ENCODE data around the gene LILRA6.
A peak's percentile ranks its signal among the peaks of the same experiment; 100 is the strongest.

LILRA6 gene

DNA sequence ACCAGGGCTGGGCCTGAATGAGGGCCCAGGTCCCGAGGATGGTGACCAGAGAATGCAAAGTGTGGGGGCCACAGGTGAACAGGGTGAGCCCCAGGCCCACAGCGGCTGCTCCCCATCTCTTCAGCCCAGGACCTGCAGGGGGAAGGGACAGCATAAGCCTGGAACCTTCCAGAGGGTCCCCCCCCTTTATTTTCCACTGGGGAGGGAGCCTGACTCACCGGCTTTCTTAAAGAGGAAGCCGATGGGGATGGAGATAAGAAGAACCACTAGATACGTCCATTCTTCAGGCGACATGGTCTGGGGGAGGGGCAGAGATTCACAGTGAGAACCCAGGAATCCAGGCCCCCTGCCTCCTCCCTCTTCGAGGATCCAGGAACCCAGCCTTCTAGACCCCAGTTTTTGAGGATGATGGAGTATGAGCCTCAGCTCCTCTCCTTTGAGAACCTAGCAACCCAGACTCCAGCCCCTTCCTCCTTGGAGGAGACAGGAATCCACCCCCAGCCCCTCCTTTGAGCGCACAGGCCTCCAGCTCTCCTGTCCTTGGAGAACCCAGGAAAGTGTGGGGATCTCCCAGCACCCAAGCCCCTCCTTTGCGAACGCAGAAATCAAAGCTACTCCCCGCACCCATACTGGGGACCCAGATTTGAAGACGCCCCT, 54.2 kb downstream of the LILRA6 start:
- peak overlapping the region; percentile 76 for H2AFZ ChIP-seq
- H3K4me2 ChIP-seq (ENCODE audit: low read length): peak overlapping the region; percentile 70
- H3K4me3 ChIP-seq (ENCODE audit: low read depth, low read length): peak overlapping the region; percentile 98
- H3K9ac ChIP-seq: peak overlapping the region; percentile 74
- peaks cover 18% of the 10 kb centered on the region for H3K4me1 ChIP-seq
- H3K27ac ChIP-seq: peak overlapping the region; percentile 100
- no peaks in the 10 kb centered on the region for H3K36me3 ChIP-seq (ENCODE audit: control insufficient read depth, insufficient read depth, low read length)
- no peaks in the 10 kb centered on the region for H3K9me3 ChIP-seq (ENCODE audit: control insufficient read depth, low read length)
- peaks cover 2% of the 10 kb centered on the region for H3K79me2 ChIP-seq
- H3K27me3 ChIP-seq (ENCODE audit: control insufficient read depth, insufficient read depth, low read length): no peaks in the 10 kb centered on the region
- TF ChIP-seq, protein P1, sequence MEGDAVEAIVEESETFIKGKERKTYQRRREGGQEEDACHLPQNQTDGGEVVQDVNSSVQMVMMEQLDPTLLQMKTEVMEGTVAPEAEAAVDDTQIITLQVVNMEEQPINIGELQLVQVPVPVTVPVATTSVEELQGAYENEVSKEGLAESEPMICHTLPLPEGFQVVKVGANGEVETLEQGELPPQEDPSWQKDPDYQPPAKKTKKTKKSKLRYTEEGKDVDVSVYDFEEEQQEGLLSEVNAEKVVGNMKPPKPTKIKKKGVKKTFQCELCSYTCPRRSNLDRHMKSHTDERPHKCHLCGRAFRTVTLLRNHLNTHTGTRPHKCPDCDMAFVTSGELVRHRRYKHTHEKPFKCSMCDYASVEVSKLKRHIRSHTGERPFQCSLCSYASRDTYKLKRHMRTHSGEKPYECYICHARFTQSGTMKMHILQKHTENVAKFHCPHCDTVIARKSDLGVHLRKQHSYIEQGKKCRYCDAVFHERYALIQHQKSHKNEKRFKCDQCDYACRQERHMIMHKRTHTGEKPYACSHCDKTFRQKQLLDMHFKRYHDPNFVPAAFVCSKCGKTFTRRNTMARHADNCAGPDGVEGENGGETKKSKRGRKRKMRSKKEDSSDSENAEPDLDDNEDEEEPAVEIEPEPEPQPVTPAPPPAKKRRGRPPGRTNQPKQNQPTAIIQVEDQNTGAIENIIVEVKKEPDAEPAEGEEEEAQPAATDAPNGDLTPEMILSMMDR (IDR thresholded peaks at IDR 0.05): no peak

GRCh38 chr19:54186934-54187381, 55.6 kb downstream of the LILRA6 start:
- Histone ChIP-seq H3K27ac (no peak overlapping the region), H3K79me2 (no peaks in the 10 kb centered on the region), H3K9me3 (ENCODE audit: control insufficient read depth, low read length) (no peaks in the 10 kb centered on the region)

More at GRCh38 chr19:54186934-54187381, 55.6 kb downstream of the LILRA6 start:
- Histone ChIP-seq H2AFZ (no peak overlapping the region), H3K9ac (no peak overlapping the region), H3K27me3 (ENCODE audit: control insufficient read depth, insufficient read depth, low read length) (no peaks in the 10 kb centered on the region), H3K4me1 (peaks cover 14% of the 10 kb centered on the region), H3K36me3 (ENCODE audit: control insufficient read depth, insufficient read depth, low read length) (no peaks in the 10 kb centered on the region), H3K4me3 (ENCODE audit: low read depth, low read length) (no peak overlapping the region), H3K4me2 (ENCODE audit: low read length) (no peak overlapping the region)
- TF ChIP-seq, protein P1 (IDR thresholded peaks at IDR 0.05): no peak

Data from parathyroid adenoma (tissue), 2 donors.